ENCODE results near the gene KCNH6.

GRCh38 chr17:63481488-63481870, 41.7 kb upstream of the KCNH6 start:
- TF ChIP-seq, protein P1, sequence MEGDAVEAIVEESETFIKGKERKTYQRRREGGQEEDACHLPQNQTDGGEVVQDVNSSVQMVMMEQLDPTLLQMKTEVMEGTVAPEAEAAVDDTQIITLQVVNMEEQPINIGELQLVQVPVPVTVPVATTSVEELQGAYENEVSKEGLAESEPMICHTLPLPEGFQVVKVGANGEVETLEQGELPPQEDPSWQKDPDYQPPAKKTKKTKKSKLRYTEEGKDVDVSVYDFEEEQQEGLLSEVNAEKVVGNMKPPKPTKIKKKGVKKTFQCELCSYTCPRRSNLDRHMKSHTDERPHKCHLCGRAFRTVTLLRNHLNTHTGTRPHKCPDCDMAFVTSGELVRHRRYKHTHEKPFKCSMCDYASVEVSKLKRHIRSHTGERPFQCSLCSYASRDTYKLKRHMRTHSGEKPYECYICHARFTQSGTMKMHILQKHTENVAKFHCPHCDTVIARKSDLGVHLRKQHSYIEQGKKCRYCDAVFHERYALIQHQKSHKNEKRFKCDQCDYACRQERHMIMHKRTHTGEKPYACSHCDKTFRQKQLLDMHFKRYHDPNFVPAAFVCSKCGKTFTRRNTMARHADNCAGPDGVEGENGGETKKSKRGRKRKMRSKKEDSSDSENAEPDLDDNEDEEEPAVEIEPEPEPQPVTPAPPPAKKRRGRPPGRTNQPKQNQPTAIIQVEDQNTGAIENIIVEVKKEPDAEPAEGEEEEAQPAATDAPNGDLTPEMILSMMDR (IDR thresholded peaks at IDR 0.05; ENCODE audit: borderline replicate concordance, extremely low read depth, low read length, poor library complexity, severe bottlenecking), result no peak
- TF ChIP-seq EZH2 (IDR thresholded peaks at IDR 0.05; ENCODE audit: borderline replicate concordance, low read depth, low read length, severe bottlenecking), result no peak

All from DND-41 (cell line).